ENCODE data around the gene RABGAP1L. TPM values are rescaled to one million over a fixed set of nuclear protein-coding genes. Genes with fewer than 3 reads are reported as not detected.

The RABGAP1L gene
- total RNA-seq, 1 experiment from 2014 or later, result 57.4 TPM

GRCh38 chr1:174700314-174700713 lies 541.0 kb downstream of the RABGAP1L start:
- Histone ChIP-seq H3K36me3 (ENCODE audit: low read depth) (no peaks in the 10 kb centered on the region), H3K4me3 (no peak overlapping the region), H3K9me2 (ENCODE audit: insufficient read depth) (no peaks in the 10 kb centered on the region), H3K79me2 (ENCODE audit: low read depth) (no peaks in the 10 kb centered on the region), H3F3A (ENCODE audit: insufficient read depth, low read depth) (no peaks in the 10 kb centered on the region), H3K27ac (no peak overlapping the region), H3K4me2 (no peak overlapping the region), H2AFZ (no peak overlapping the region), H3K4me1 (replicated peaks; ENCODE audit: insufficient read depth) (no peaks in the 10 kb centered on the region), H3K9me3 (ENCODE audit: insufficient read depth, low read depth) (no peaks in the 10 kb centered on the region), H4K20me1 (ENCODE audit: insufficient read depth) (no peaks in the 10 kb centered on the region), H3K27me3 (ENCODE audit: insufficient read depth, low read depth) (no peaks in the 10 kb centered on the region)
- no peak for TF ChIP-seq CTCF (conservative IDR thresholded peaks at IDR 0.05)
- no peak for TF ChIP-seq EZH2 (IDR thresholded peaks at IDR 0.05; ENCODE audit: low read depth)
- intact Hi-C loops (cut with micrococcal nuclease; ENCODE audit: unreplicated experiment), result no loop called here
- POLR2A ChIA-PET (ENCODE audit: unreplicated experiment), result no interaction called here
- CTCF ChIA-PET, result no interaction called here
- BruUV-seq (replicated peaks), result no TSS peak
- no peak for DNase-seq

GRCh38 chr1:174700775-174701174 lies 541.5 kb downstream of the RABGAP1L start:
- Histone ChIP-seq H2AFZ (no peak overlapping the region), H3K79me2 (ENCODE audit: low read depth) (no peaks in the 10 kb centered on the region), H3K27ac (no peak overlapping the region), H3K36me3 (ENCODE audit: low read depth) (no peaks in the 10 kb centered on the region), H3K4me1 (replicated peaks; ENCODE audit: insufficient read depth) (no peaks in the 10 kb centered on the region; the same call in 1 of the 2 replicates), H4K20me1 (ENCODE audit: insufficient read depth) (no peaks in the 10 kb centered on the region), H3F3A (ENCODE audit: insufficient read depth, low read depth) (no peaks in the 10 kb centered on the region), H3K9me3 (ENCODE audit: insufficient read depth, low read depth) (no peaks in the 10 kb centered on the region), H3K4me3 (no peak overlapping the region), H3K9me2 (ENCODE audit: insufficient read depth) (no peaks in the 10 kb centered on the region), H3K4me2 (no peak overlapping the region), H3K27me3 (ENCODE audit: insufficient read depth, low read depth) (no peaks in the 10 kb centered on the region)
- ChIA-PET CTCF (no interaction called here), POLR2A (ENCODE audit: unreplicated experiment) (no interaction called here)
- intact Hi-C loops (cut with micrococcal nuclease; ENCODE audit: unreplicated experiment), result no loop called here
- TF ChIP-seq EZH2 (IDR thresholded peaks at IDR 0.05; ENCODE audit: low read depth), result no peak
- DNase-seq, result no peak
- BruUV-seq (replicated peaks), result no TSS peak

- Histone ChIP-seq H3K4me1 (replicated peaks; ENCODE audit: insufficient read depth) (no peaks in the 10 kb centered on the region; the same call in 1 of the 2 replicates), H3K4me3 (no peak overlapping the region), H4K20me1 (ENCODE audit: insufficient read depth) (no peaks in the 10 kb centered on the region), H3K4me2 (no peak overlapping the region), H3F3A (ENCODE audit: insufficient read depth, low read depth) (no peaks in the 10 kb centered on the region), H3K36me3 (ENCODE audit: low read depth) (no peaks in the 10 kb centered on the region), H3K27ac (no peak overlapping the region), H3K27me3 (ENCODE audit: insufficient read depth, low read depth) (no peaks in the 10 kb centered on the region), H3K79me2 (ENCODE audit: low read depth) (no peaks in the 10 kb centered on the region), H3K9me3 (ENCODE audit: insufficient read depth, low read depth) (no peaks in the 10 kb centered on the region), H2AFZ (no peak overlapping the region), H3K9me2 (ENCODE audit: insufficient read depth) (no peaks in the 10 kb centered on the region)
- no peak for DNase-seq
- ChIA-PET POLR2A (ENCODE audit: unreplicated experiment) (interaction anchor here (0.6 kb wide), 1 partner anchor 1359 kb away, joined by 3 read pairs; no protein-coding TSS in a partner anchor), CTCF (no interaction called here)
- BruUV-seq (replicated peaks), result no TSS peak
- TF ChIP-seq EZH2 (IDR thresholded peaks at IDR 0.05; ENCODE audit: low read depth) (no peak), CTCF (conservative IDR thresholded peaks at IDR 0.05) (no peak)
- intact Hi-C loops (cut with micrococcal nuclease; ENCODE audit: unreplicated experiment), result no loop called here
Measured at GRCh38 chr1:174701565-174701964, 542.2 kb downstream of the RABGAP1L start.

- no peak for TF ChIP-seq CTCF (conservative IDR thresholded peaks at IDR 0.05)
- no peak overlapping the region for H3K4me3 ChIP-seq
- H3K4me2 ChIP-seq, result no peak overlapping the region
- no peaks in the 10 kb centered on the region for H3K9me2 ChIP-seq (ENCODE audit: insufficient read depth)
- no TSS peak for BruUV-seq (replicated peaks)
- POLR2A ChIA-PET (ENCODE audit: unreplicated experiment), result interaction anchor here (0.6 kb wide), 1 partner anchor 1359 kb away, joined by 3 read pairs; no protein-coding TSS in a partner anchor
- CTCF ChIA-PET, result no interaction called here
- intact Hi-C loops (cut with micrococcal nuclease; ENCODE audit: unreplicated experiment), result no loop called here
- no peaks in the 10 kb centered on the region for H3K27me3 ChIP-seq (ENCODE audit: insufficient read depth, low read depth)
- H3K4me1 ChIP-seq (replicated peaks; ENCODE audit: insufficient read depth), result no peaks in the 10 kb centered on the region; the same call in 1 of the 2 replicates
- H4K20me1 ChIP-seq (ENCODE audit: insufficient read depth), result no peaks in the 10 kb centered on the region
- no peaks in the 10 kb centered on the region for H3K36me3 ChIP-seq (ENCODE audit: low read depth)
- H3F3A ChIP-seq (ENCODE audit: insufficient read depth, low read depth), result no peaks in the 10 kb centered on the region
- H3K9me3 ChIP-seq (ENCODE audit: insufficient read depth, low read depth), result no peaks in the 10 kb centered on the region
- no peak overlapping the region for H3K27ac ChIP-seq
- no peak for DNase-seq
- H2AFZ ChIP-seq, result no peak overlapping the region
- no peaks in the 10 kb centered on the region for H3K79me2 ChIP-seq (ENCODE audit: low read depth)
Measured at GRCh38 chr1:174702011-174702410, 542.7 kb downstream of the RABGAP1L start.
